Femur (tissue), 1 donor: ENCODE results near the gene CRIM1.
"Not testable (repeated sequence)": the region's sequence is repeated elsewhere in the genome, so short reads cannot be mapped to it uniquely, and the experiment has no call there.

Experiments
- DNase-seq: peaks from one replicate; pipeline ENCODE4 v3.0.0-alpha.2; 2017

Gene CRIM1

GRCh38 chr2:36355151-36355889, at the start of gene CRIM1:
CRIM1 (plus strand) TSS chr2:36355778; CDS start chr2:36356293, 515 bp downstream.
- peak; percentile 94 for DNase-seq

- DNase-seq = no peak
Measured at GRCh38 chr2:36307441-36307840, 48.1 kb upstream of the CRIM1 start.

- DNase-seq = not testable (repeated sequence)
Measured at GRCh38 chr2:36310444-36310843, 45.1 kb upstream of the CRIM1 start.

- no peak for DNase-seq
Measured at GRCh38 chr2:36318547-36318946, 37.0 kb upstream of the CRIM1 start.

- DNase-seq = no peak
Measured at GRCh38 chr2:36322108-36322507, 33.5 kb upstream of the CRIM1 start.

GRCh38 chr2:36326286-36326685, 29.3 kb upstream of the CRIM1 start:
- DNase-seq = no peak

- no peak for DNase-seq
Measured at GRCh38 chr2:36329251-36329650, 26.3 kb upstream of the CRIM1 start.

- DNase-seq = no peak
Measured at GRCh38 chr2:36329746-36330472, 25.7 kb upstream of the CRIM1 start.

- DNase-seq = no peak
Measured at GRCh38 chr2:36330473-36331395, 24.8 kb upstream of the CRIM1 start.

GRCh38 chr2:36333350-36334012, 22.1 kb upstream of the CRIM1 start:
- no peak for DNase-seq

- DNase-seq = no peak
Measured at GRCh38 chr2:36335597-36335996, 20.0 kb upstream of the CRIM1 start.

GRCh38 chr2:36336321-36336720, 19.3 kb upstream of the CRIM1 start:
- DNase-seq = no peak

- no peak for DNase-seq
Measured at GRCh38 chr2:36337354-36337753, 18.2 kb upstream of the CRIM1 start.

GRCh38 chr2:36338124-36338826, 17.3 kb upstream of the CRIM1 start:
- DNase-seq = no peak

GRCh38 chr2:36338827-36339145, 16.8 kb upstream of the CRIM1 start:
- no peak for DNase-seq

- DNase-seq = no peak
Measured at GRCh38 chr2:36339607-36340218, 15.9 kb upstream of the CRIM1 start.

- DNase-seq = no peak
Measured at GRCh38 chr2:36343606-36344005, 12.0 kb upstream of the CRIM1 start.

- DNase-seq = no peak
Measured at GRCh38 chr2:36348721-36349120, 6.9 kb upstream of the CRIM1 start.

GRCh38 chr2:36351291-36351690, 4.3 kb upstream of the CRIM1 start:
- DNase-seq = no peak

GRCh38 chr2:36351736-36352349, 3.7 kb upstream of the CRIM1 start:
- no peak for DNase-seq

- DNase-seq = no peak
Measured at GRCh38 chr2:36352701-36353100, 2.9 kb upstream of the CRIM1 start.
